Sigmoid colon (tissue), 4 donors: ENCODE data around the gene MORN5.

Experiments
- EP300 ChIP-seq, 4 donors: sonication (generic); formaldehyde crosslinking; IDR thresholded peaks; one replicate each; pipeline ENCODE4 v1.6.1; 2017; ENCODE audit warnings: antibody characterized with exemption in 4 of 4
- TF ChIP-seq, protein P1 (sequence below), 4 experiments: fragments of 450-650 bp in 3 of 4; fragments of 200-600 bp in 1 of 4; IDR thresholded peaks; one replicate each; pipeline ENCODE4 v1.5.1; 2016 to 2019; ENCODE audit warnings: antibody characterized with exemption in 4 of 4, mild to moderate bottlenecking in 3 of 4, moderate library complexity in 2 of 4

- TF ChIP-seq, protein P1, sequence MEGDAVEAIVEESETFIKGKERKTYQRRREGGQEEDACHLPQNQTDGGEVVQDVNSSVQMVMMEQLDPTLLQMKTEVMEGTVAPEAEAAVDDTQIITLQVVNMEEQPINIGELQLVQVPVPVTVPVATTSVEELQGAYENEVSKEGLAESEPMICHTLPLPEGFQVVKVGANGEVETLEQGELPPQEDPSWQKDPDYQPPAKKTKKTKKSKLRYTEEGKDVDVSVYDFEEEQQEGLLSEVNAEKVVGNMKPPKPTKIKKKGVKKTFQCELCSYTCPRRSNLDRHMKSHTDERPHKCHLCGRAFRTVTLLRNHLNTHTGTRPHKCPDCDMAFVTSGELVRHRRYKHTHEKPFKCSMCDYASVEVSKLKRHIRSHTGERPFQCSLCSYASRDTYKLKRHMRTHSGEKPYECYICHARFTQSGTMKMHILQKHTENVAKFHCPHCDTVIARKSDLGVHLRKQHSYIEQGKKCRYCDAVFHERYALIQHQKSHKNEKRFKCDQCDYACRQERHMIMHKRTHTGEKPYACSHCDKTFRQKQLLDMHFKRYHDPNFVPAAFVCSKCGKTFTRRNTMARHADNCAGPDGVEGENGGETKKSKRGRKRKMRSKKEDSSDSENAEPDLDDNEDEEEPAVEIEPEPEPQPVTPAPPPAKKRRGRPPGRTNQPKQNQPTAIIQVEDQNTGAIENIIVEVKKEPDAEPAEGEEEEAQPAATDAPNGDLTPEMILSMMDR (IDR thresholded peaks at IDR 0.05) = no peak
- no peak for TF ChIP-seq EP300 (IDR thresholded peaks at IDR 0.05)
Observed at GRCh38 chr9:122176916-122177315, 17.2 kb downstream of the MORN5 start.
